Endometrium (tissue), 2 donors: ENCODE data around the gene EBF3.

Experiments used
- FAIRE-seq: peaks from 2 replicates; lab custom pipeline; 2012; peaks lifted over from hg19 to GRCh38; lab: Jason Lieb, UNC
- donor health status: control.
- donor health status: control.

EBF3 gene

GRCh38 chr10:129792141-129792540 is 171.9 kb downstream of the EBF3 start:
- no peak for FAIRE-seq

GRCh38 chr10:129790715-129791446 is 173.2 kb downstream of the EBF3 start:
- FAIRE-seq = no peak

- FAIRE-seq = no peak
Measured at GRCh38 chr10:129788215-129788614, 175.9 kb downstream of the EBF3 start.

- FAIRE-seq = no peak
Measured at GRCh38 chr10:129787557-129787956, 176.5 kb downstream of the EBF3 start.

- FAIRE-seq = no peak
Measured at GRCh38 chr10:129786216-129786615, 177.9 kb downstream of the EBF3 start.

- FAIRE-seq = no peak
Measured at GRCh38 chr10:129785536-129785981, 178.5 kb downstream of the EBF3 start.
